Neutrophil (primary cell): ENCODE results near the gene ITGAE.

Source experiments
- H3K27ac ChIP-seq: fragments of 200-600 bp; sonication (generic); 2 replicates; pipeline ENCODE4 v1.5.1; 2016; ENCODE audit warnings: mild to moderate bottlenecking, moderate library complexity
- H3K27me3 ChIP-seq: fragments of 200-600 bp; sonication (generic); 2 replicates; pipeline ENCODE4 v1.6.0; 2016; ENCODE audit warnings: mild to moderate bottlenecking
- H3K36me3 ChIP-seq: fragments of 200-600 bp; sonication (generic); 2 replicates; pipeline ENCODE4 v1.5.1; 2017
- H3K4me1 ChIP-seq, 2 experiments: fragments of 200-600 bp in 1 of 2; sonication (generic) in 1 of 2; 1 replicate in 1 of 2; 2 replicates in 1 of 2; pipeline versions ENCODE4 v1.5.1 to v1.6.1; 2013 to 2016; ENCODE audit warnings: low read depth in 1 of 2, low read length in 1 of 2, mild to moderate bottlenecking in 1 of 2, moderate library complexity in 1 of 2; ENCODE audit not compliant: control insufficient read depth in 1 of 2, insufficient read depth in 1 of 2
- H3K4me3 ChIP-seq, 2 experiments: fragments of 200-600 bp in 1 of 2; sonication (generic) in 1 of 2; 1 replicate in 1 of 2; 2 replicates in 1 of 2; pipeline ENCODE4 v1.5.1; 2013 to 2016; ENCODE audit warnings: low read depth in 1 of 2, low read length in 1 of 2, mild to moderate bottlenecking in 1 of 2, moderate library complexity in 1 of 2
- H3K9me3 ChIP-seq: fragments of 200-600 bp; sonication (generic); 2 replicates; pipeline ENCODE4 v1.5.1; 2016
- CTCF ChIP-seq: fragments of 200-600 bp; sonication (generic); IDR thresholded peaks from 2 replicates; pipeline ENCODE4 v1.5.1; 2016; ENCODE audit warnings: antibody characterized with exemption

ITGAE gene

GRCh38 chr17:3690094-3690715, 110.8 kb downstream of the ITGAE start:
- no peak overlapping the region for H3K4me3 ChIP-seq
- peaks cover 0 to 3% of the 10 kb centered on the region in 2 experiments for H3K4me1 ChIP-seq
- H3K9me3 ChIP-seq = no peaks in the 10 kb centered on the region
- peaks cover 33% of the 10 kb centered on the region for H3K27me3 ChIP-seq
- H3K36me3 ChIP-seq = no peaks in the 10 kb centered on the region
- no peak overlapping the region for H3K27ac ChIP-seq
- TF ChIP-seq CTCF = no peak

- no peak overlapping the region for H3K4me3 ChIP-seq
- H3K27ac ChIP-seq = no peak overlapping the region
- H3K9me3 ChIP-seq = no peaks in the 10 kb centered on the region
- H3K36me3 ChIP-seq = no peaks in the 10 kb centered on the region
- H3K27me3 ChIP-seq = peaks cover 31% of the 10 kb centered on the region
- TF ChIP-seq CTCF = no peak
- no peaks in the 10 kb centered on the region for H3K4me1 ChIP-seq
Observed at GRCh38 chr17:3689262-3690093, 111.5 kb downstream of the ITGAE start.

GRCh38 chr17:3688852-3689261, 112.1 kb downstream of the ITGAE start:
- no peak for TF ChIP-seq CTCF
- H3K4me1 ChIP-seq = no peaks in the 10 kb centered on the region
- H3K27me3 ChIP-seq = peaks cover 31% of the 10 kb centered on the region
- no peak overlapping the region for H3K4me3 ChIP-seq
- H3K27ac ChIP-seq = no peak overlapping the region
- no peaks in the 10 kb centered on the region for H3K36me3 ChIP-seq
- H3K9me3 ChIP-seq = no peaks in the 10 kb centered on the region

- TF ChIP-seq CTCF = no peak
- peaks cover 0 to 1% of the 10 kb centered on the region in 2 experiments for H3K4me1 ChIP-seq
- no peak overlapping the region for H3K27ac ChIP-seq
- no peaks in the 10 kb centered on the region for H3K9me3 ChIP-seq
- H3K27me3 ChIP-seq = peaks cover 23% of the 10 kb centered on the region
- H3K36me3 ChIP-seq = no peaks in the 10 kb centered on the region
- H3K4me3 ChIP-seq = no peak overlapping the region
Observed at GRCh38 chr17:3688027-3688553, 112.9 kb downstream of the ITGAE start.

- no peaks in the 10 kb centered on the region for H3K9me3 ChIP-seq
- no peak for TF ChIP-seq CTCF
- H3K27me3 ChIP-seq = peaks cover 14% of the 10 kb centered on the region
- peaks cover 0 to 4% of the 10 kb centered on the region in 2 experiments for H3K4me1 ChIP-seq
- no peaks in the 10 kb centered on the region for H3K36me3 ChIP-seq
- H3K27ac ChIP-seq = no peak overlapping the region
- H3K4me3 ChIP-seq = no peak overlapping the region
Observed at GRCh38 chr17:3685174-3685573, 115.8 kb downstream of the ITGAE start.
